ENCODE data around the gene CFAP97D2. TPM values are rescaled to one million over a fixed set of nuclear protein-coding genes. Genes with fewer than 3 reads are reported as not detected.
A peak's percentile ranks its signal among the peaks of the same experiment; 100 is the strongest.

CFAP97D2 gene
- polyA plus RNA-seq, 3 donors, result 0.21 TPM; not detected in 2

GRCh38 chr13:114228176-114228575 lies 49.1 kb downstream of the CFAP97D2 start:
- H3K36me3 Mint-ChIP-seq, result no peaks in the 10 kb centered on the region
- no peaks in the 10 kb centered on the region for H3K36me3 ChIP-seq (replicated peaks in 1 of 2; ENCODE audit: control insufficient read depth in 1 of 2, insufficient read depth in 2 of 2, low read length in 2 of 2)
- H3K27ac Mint-ChIP-seq, result peak overlapping the region in 1 of 7 donors; percentile 62
- H2AFZ ChIP-seq (ENCODE audit: insufficient read depth, low read depth, low read length, poor library complexity, severe bottlenecking), result no peak overlapping the region
- WGBS (ENCODE audit: insufficient coverage), result 89% methylated on average over 6 of the region's 9 CpGs
- H3K9me3 Mint-ChIP-seq, result no peaks in the 10 kb centered on the region
- H4K20me1 ChIP-seq (ENCODE audit: insufficient read depth, low read length), result no peaks in the 10 kb centered on the region
- H3K27me3 ChIP-seq (ENCODE audit: control insufficient read depth in 2 of 2, insufficient read depth in 2 of 2, low read length in 2 of 2), result no peaks in the 10 kb centered on the region
- TF ChIP-seq CTCF (IDR thresholded peaks at IDR 0.05), result no peak
- H3K4me1 Mint-ChIP-seq, result peaks cover 28% of the 10 kb centered on the region
- no peak overlapping the region for H3K9ac ChIP-seq (ENCODE audit: insufficient read depth, low read length, poor library complexity, severe bottlenecking)
- H3K79me2 ChIP-seq (ENCODE audit: insufficient read depth, low read length), result no peaks in the 10 kb centered on the region
- no peak overlapping the region for H3K4me2 ChIP-seq (replicated peaks; ENCODE audit: extremely low read depth, low read length, poor library complexity, severe bottlenecking)
- no peaks in the 10 kb centered on the region for H3K9me3 ChIP-seq (replicated peaks in 1 of 2; ENCODE audit: control insufficient read depth in 1 of 2, insufficient read depth in 1 of 2, low read length in 2 of 2)
- peaks cover 24 to 27% of the 10 kb centered on the region in 2 donors for H3K4me1 ChIP-seq (ENCODE audit: control insufficient read depth in 1 of 2, insufficient read depth in 2 of 2, low read length in 2 of 2)
- peaks cover 11 to 13% (median 13%) of the 10 kb centered on the region in 3 donors for H3K27me3 Mint-ChIP-seq (ENCODE audit: low read depth in 3 of 3)
- no peak overlapping the region for H3K27ac ChIP-seq (ENCODE audit: low read depth in 1 of 2, low read length in 2 of 2)
- H3K4me3 ChIP-seq (replicated peaks in 1 of 3; ENCODE audit: low read depth in 2 of 3, low read length in 3 of 3), result no peak overlapping the region
- H3K4me3 Mint-ChIP-seq, result no peak overlapping the region
- DNase-seq, result no peak
- intact Hi-C loops (cut with micrococcal nuclease), result loop anchor here in 1 of 2 donors (5.0 kb wide), 2 partner anchors 111 to 276 kb away; no protein-coding TSS in a partner anchor

GRCh38 chr13:114229506-114229905 lies 50.4 kb downstream of the CFAP97D2 start:
- Histone ChIP-seq H3K27me3 (ENCODE audit: control insufficient read depth in 2 of 2, insufficient read depth in 2 of 2, low read length in 2 of 2) (no peaks in the 10 kb centered on the region), H3K79me2 (ENCODE audit: insufficient read depth, low read length) (peaks cover 2% of the 10 kb centered on the region), H3K4me1 (ENCODE audit: control insufficient read depth in 1 of 2, insufficient read depth in 2 of 2, low read length in 2 of 2) (peaks cover 26 to 29% of the 10 kb centered on the region in 2 donors), H3K36me3 (replicated peaks in 1 of 2; ENCODE audit: control insufficient read depth in 1 of 2, insufficient read depth in 2 of 2, low read length in 2 of 2) (no peaks in the 10 kb centered on the region), H2AFZ (ENCODE audit: insufficient read depth, low read depth, low read length, poor library complexity, severe bottlenecking) (peak overlapping the region; percentile 30), H3K4me3 (replicated peaks in 1 of 3; ENCODE audit: low read depth in 2 of 3, low read length in 3 of 3) (no peak overlapping the region), H3K9ac (ENCODE audit: insufficient read depth, low read length, poor library complexity, severe bottlenecking) (no peak overlapping the region), H3K9me3 (replicated peaks in 1 of 2; ENCODE audit: control insufficient read depth in 1 of 2, insufficient read depth in 1 of 2, low read length in 2 of 2) (no peaks in the 10 kb centered on the region), H3K4me2 (replicated peaks; ENCODE audit: extremely low read depth, low read length, poor library complexity, severe bottlenecking) (peak overlapping the region; percentile 10), H4K20me1 (ENCODE audit: insufficient read depth, low read length) (no peaks in the 10 kb centered on the region), H3K27ac (ENCODE audit: low read depth in 1 of 2, low read length in 2 of 2) (no peak overlapping the region)
- DNase-seq, result peak in 2 of 3 donors; percentile 16 to 24
- Mint-ChIP-seq H3K27ac (no peak overlapping the region), H3K9me3 (no peaks in the 10 kb centered on the region), H3K27me3 (ENCODE audit: low read depth in 3 of 3) (peaks cover 11 to 14% (median 13%) of the 10 kb centered on the region in 3 donors), H3K4me1 (peaks cover 31% of the 10 kb centered on the region), H3K36me3 (no peaks in the 10 kb centered on the region), H3K4me3 (peak overlapping the region in 1 of 2 donors; percentile 72)
- TF ChIP-seq CTCF (IDR thresholded peaks at IDR 0.05), result no peak
- WGBS (ENCODE audit: insufficient coverage), result 0% methylated on average over 1 of the region's 4 CpGs
- intact Hi-C loops (cut with micrococcal nuclease), result loop anchor here in 1 of 2 donors (5.0 kb wide), 2 partner anchors 112 to 277 kb away; no protein-coding TSS in a partner anchor

Measured in CD14-positive monocyte (primary cell).